ENCODE results near the gene G0S2. TPM values are rescaled to one million over a fixed set of nuclear protein-coding genes. Genes with fewer than 3 reads are reported as not detected.

Gene G0S2
- polyA plus RNA-seq (2013), result 2.5 TPM

- DNase-seq, result peak in 2 of 3 donors; percentile 37 to 51
- Histone ChIP-seq H3K4me1 (ENCODE audit: control extremely low read depth in 1 of 4, control insufficient read depth in 4 of 4, insufficient read depth in 4 of 4, low read length in 3 of 4) (peaks cover 10 to 25% (median 18%) of the 10 kb centered on the region in 4 experiments), H3K27me3 (replicated peaks in 2 of 5; ENCODE audit: control insufficient read depth in 4 of 5, insufficient read depth in 5 of 5, low read length in 4 of 5) (peaks cover 6 to 85% (median 49%) of the 10 kb centered on the region in 5 experiments), H3K36me3 (ENCODE audit: control insufficient read depth in 4 of 4, insufficient read depth in 4 of 4, low read length in 3 of 4) (no peaks in the 10 kb centered on the region), H3K9me3 (ENCODE audit: control extremely low read depth in 1 of 5, control insufficient read depth in 4 of 5, insufficient read depth in 2 of 5, low read depth in 1 of 5, low read length in 4 of 5) (peaks cover 0 to 5% (median 0%) of the 10 kb centered on the region in 5 experiments), H3K27ac (ENCODE audit: insufficient read depth in 1 of 2, low read depth in 1 of 2, low read length in 2 of 2, poor library complexity in 1 of 2, severe bottlenecking in 2 of 2) (no peak within 1 kb of the TSS), H3K4me3 (ENCODE audit: control insufficient read depth in 1 of 7, extremely low read depth in 1 of 7, insufficient read depth in 4 of 7, low read depth in 2 of 7, low read length in 6 of 7) (peak within 1 kb of the TSS in 6 of 7 experiments; percentile 21 to 66 (median 65))
- ChIA-PET POLR2A (interaction anchor here (2.0 kb wide), 1 partner anchor 11 kb away, joined by 5 read pairs; no protein-coding TSS in a partner anchor), CTCF (interaction anchor here (1.0 to 2.9 kb wide), 6 partner anchors 10 to 51 kb away, joined by 3 to 14 read pairs (median 4); no protein-coding TSS in a partner anchor)
- 2% methylated on average over 26 of the region's 47 CpGs for WGBS (ENCODE audit: insufficient coverage)
These were observed at the start of gene G0S2 for GRCh38 chr1:209674957-209675564. Gene G0S2 (plus strand): TSS chr1:209675412. CDS start chr1:209675685, 273 bp downstream.

GRCh38 chr1:209625791-209626285, 49.4 kb upstream of the G0S2 start:
- Histone ChIP-seq H3K27ac (ENCODE audit: insufficient read depth in 1 of 2, low read depth in 1 of 2, low read length in 2 of 2, poor library complexity in 1 of 2, severe bottlenecking in 2 of 2) (no peak overlapping the region), H3K27me3 (replicated peaks in 2 of 5; ENCODE audit: control insufficient read depth in 4 of 5, insufficient read depth in 5 of 5, low read length in 4 of 5) (peaks cover 0 to 9% (median 6%) of the 10 kb centered on the region in 5 experiments), H3K4me1 (ENCODE audit: control extremely low read depth in 1 of 4, control insufficient read depth in 4 of 4, insufficient read depth in 4 of 4, low read length in 3 of 4) (peaks cover 0 to 11% (median 3%) of the 10 kb centered on the region in 4 experiments), H3K36me3 (ENCODE audit: control insufficient read depth in 4 of 4, insufficient read depth in 4 of 4, low read length in 3 of 4) (no peaks in the 10 kb centered on the region), H3K4me3 (ENCODE audit: control insufficient read depth in 1 of 7, extremely low read depth in 1 of 7, insufficient read depth in 4 of 7, low read depth in 2 of 7, low read length in 6 of 7) (no peak overlapping the region), H3K9me3 (ENCODE audit: control extremely low read depth in 1 of 5, control insufficient read depth in 4 of 5, insufficient read depth in 2 of 5, low read depth in 1 of 5, low read length in 4 of 5) (no peaks in the 10 kb centered on the region)
- peak in 1 of 3 donors; percentile 3 for DNase-seq
- POLR2A ChIA-PET, result no interaction called here
- CTCF ChIA-PET, result no interaction called here
- 95% methylated on average over 14 of the region's 18 CpGs for WGBS (ENCODE audit: insufficient coverage)

GRCh38 chr1:209626346-209627026, 48.7 kb upstream of the G0S2 start:
- Histone ChIP-seq H3K9me3 (ENCODE audit: control extremely low read depth in 1 of 5, control insufficient read depth in 4 of 5, insufficient read depth in 2 of 5, low read depth in 1 of 5, low read length in 4 of 5) (no peaks in the 10 kb centered on the region), H3K27ac (ENCODE audit: insufficient read depth in 1 of 2, low read depth in 1 of 2, low read length in 2 of 2, poor library complexity in 1 of 2, severe bottlenecking in 2 of 2) (no peak overlapping the region), H3K4me3 (ENCODE audit: control insufficient read depth in 1 of 7, extremely low read depth in 1 of 7, insufficient read depth in 4 of 7, low read depth in 2 of 7, low read length in 6 of 7) (no peak overlapping the region), H3K4me1 (ENCODE audit: control extremely low read depth in 1 of 4, control insufficient read depth in 4 of 4, insufficient read depth in 4 of 4, low read length in 3 of 4) (peaks cover 0 to 8% (median 3%) of the 10 kb centered on the region in 4 experiments), H3K27me3 (replicated peaks in 2 of 5; ENCODE audit: control insufficient read depth in 4 of 5, insufficient read depth in 5 of 5, low read length in 4 of 5) (peaks cover 0 to 10% (median 6%) of the 10 kb centered on the region in 5 experiments), H3K36me3 (ENCODE audit: control insufficient read depth in 4 of 4, insufficient read depth in 4 of 4, low read length in 3 of 4) (no peaks in the 10 kb centered on the region)
- ChIA-PET POLR2A (no interaction called here), CTCF (interaction anchor here (1.3 to 1.8 kb wide), 3 partner anchors 9 to 46 kb away, joined by 3 to 7 read pairs (median 5); no protein-coding TSS in a partner anchor)
- no peak for DNase-seq
- WGBS (ENCODE audit: insufficient coverage), result 95% methylated on average over 17 of the region's 19 CpGs

GRCh38 chr1:209627027-209627731, 48.0 kb upstream of the G0S2 start:
- 40% methylated on average over 15 of the region's 16 CpGs for WGBS (ENCODE audit: insufficient coverage)
- no peak overlapping the region for H3K27ac ChIP-seq (ENCODE audit: insufficient read depth in 1 of 2, low read depth in 1 of 2, low read length in 2 of 2, poor library complexity in 1 of 2, severe bottlenecking in 2 of 2)
- DNase-seq, result peak in 2 of 3 donors; percentile 58 to 67
- no peaks in the 10 kb centered on the region for H3K9me3 ChIP-seq (ENCODE audit: control extremely low read depth in 1 of 5, control insufficient read depth in 4 of 5, insufficient read depth in 2 of 5, low read depth in 1 of 5, low read length in 4 of 5)
- no peak overlapping the region for H3K4me3 ChIP-seq (ENCODE audit: control insufficient read depth in 1 of 7, extremely low read depth in 1 of 7, insufficient read depth in 4 of 7, low read depth in 2 of 7, low read length in 6 of 7)
- CTCF ChIA-PET, result interaction anchor here (0.7 to 2.4 kb wide), 10 partner anchors 8 to 51 kb away, joined by 3 to 7 read pairs (median 3); partner anchors contain the start of gene LAMB3
- POLR2A ChIA-PET, result no interaction called here
- H3K36me3 ChIP-seq (ENCODE audit: control insufficient read depth in 4 of 4, insufficient read depth in 4 of 4, low read length in 3 of 4), result no peaks in the 10 kb centered on the region
- H3K27me3 ChIP-seq (replicated peaks in 2 of 5; ENCODE audit: control insufficient read depth in 4 of 5, insufficient read depth in 5 of 5, low read length in 4 of 5), result peaks cover 0 to 12% (median 6%) of the 10 kb centered on the region in 5 experiments
- peaks cover 0 to 7% (median 3%) of the 10 kb centered on the region in 4 experiments for H3K4me1 ChIP-seq (ENCODE audit: control extremely low read depth in 1 of 4, control insufficient read depth in 4 of 4, insufficient read depth in 4 of 4, low read length in 3 of 4)

GRCh38 chr1:209627732-209628196, 47.4 kb upstream of the G0S2 start:
- H3K4me1 ChIP-seq (ENCODE audit: control extremely low read depth in 1 of 4, control insufficient read depth in 4 of 4, insufficient read depth in 4 of 4, low read length in 3 of 4), result peaks cover 0 to 7% (median 3%) of the 10 kb centered on the region in 4 experiments
- H3K4me3 ChIP-seq (ENCODE audit: control insufficient read depth in 1 of 7, extremely low read depth in 1 of 7, insufficient read depth in 4 of 7, low read depth in 2 of 7, low read length in 6 of 7), result no peak overlapping the region
- peak; percentile 77 to 86 (median 83) for DNase-seq
- H3K9me3 ChIP-seq (ENCODE audit: control extremely low read depth in 1 of 5, control insufficient read depth in 4 of 5, insufficient read depth in 2 of 5, low read depth in 1 of 5, low read length in 4 of 5), result no peaks in the 10 kb centered on the region
- POLR2A ChIA-PET, result no interaction called here
- 41% methylated on average over 15 of the region's 16 CpGs for WGBS (ENCODE audit: insufficient coverage)
- no peak overlapping the region for H3K27ac ChIP-seq (ENCODE audit: insufficient read depth in 1 of 2, low read depth in 1 of 2, low read length in 2 of 2, poor library complexity in 1 of 2, severe bottlenecking in 2 of 2)
- no peaks in the 10 kb centered on the region for H3K36me3 ChIP-seq (ENCODE audit: control insufficient read depth in 4 of 4, insufficient read depth in 4 of 4, low read length in 3 of 4)
- H3K27me3 ChIP-seq (replicated peaks in 2 of 5; ENCODE audit: control insufficient read depth in 4 of 5, insufficient read depth in 5 of 5, low read length in 4 of 5), result peaks cover 0 to 16% (median 8%) of the 10 kb centered on the region in 5 experiments
- CTCF ChIA-PET, result interaction anchor here (0.7 to 2.4 kb wide), 10 partner anchors 9 to 52 kb away, joined by 3 to 7 read pairs (median 3); partner anchors contain the start of gene LAMB3

GRCh38 chr1:209628618-209629299, 46.5 kb upstream of the G0S2 start:
- no peak for DNase-seq
- Histone ChIP-seq H3K36me3 (ENCODE audit: control insufficient read depth in 4 of 4, insufficient read depth in 4 of 4, low read length in 3 of 4) (no peaks in the 10 kb centered on the region), H3K27ac (ENCODE audit: insufficient read depth in 1 of 2, low read depth in 1 of 2, low read length in 2 of 2, poor library complexity in 1 of 2, severe bottlenecking in 2 of 2) (no peak overlapping the region), H3K4me1 (ENCODE audit: control extremely low read depth in 1 of 4, control insufficient read depth in 4 of 4, insufficient read depth in 4 of 4, low read length in 3 of 4) (peaks cover 0 to 7% (median 3%) of the 10 kb centered on the region in 4 experiments), H3K9me3 (ENCODE audit: control extremely low read depth in 1 of 5, control insufficient read depth in 4 of 5, insufficient read depth in 2 of 5, low read depth in 1 of 5, low read length in 4 of 5) (no peaks in the 10 kb centered on the region), H3K4me3 (ENCODE audit: control insufficient read depth in 1 of 7, extremely low read depth in 1 of 7, insufficient read depth in 4 of 7, low read depth in 2 of 7, low read length in 6 of 7) (no peak overlapping the region), H3K27me3 (replicated peaks in 2 of 5; ENCODE audit: control insufficient read depth in 4 of 5, insufficient read depth in 5 of 5, low read length in 4 of 5) (peaks cover 0 to 17% (median 10%) of the 10 kb centered on the region in 5 experiments)
- ChIA-PET CTCF (interaction anchor here (1.0 to 4.2 kb wide), 9 partner anchors 14 to 62 kb away, joined by 5 to 16 read pairs (median 7); no protein-coding TSS in a partner anchor), POLR2A (no interaction called here)
- WGBS (ENCODE audit: insufficient coverage), result 93% methylated on average over 3 of the region's 7 CpGs
